HG03280 (cell line): ENCODE measurements around the gene TMEM223.
A peak's percentile ranks its signal among the peaks of the same experiment; 100 is the strongest.
"Not testable (repeated sequence)": the region's sequence is repeated elsewhere in the genome, so short reads cannot be mapped to it uniquely, and the experiment has no call there.

ENCODE experiments used
- ATAC-seq: cut with Tn5 transposase; IDR thresholded peaks from one replicate; pipeline ENCODE4 v1.9.1; 2021; ENCODE audit warnings: mild to moderate bottlenecking, moderate library complexity; ENCODE audit not compliant: unreplicated experiment

The TMEM223 gene

DNA sequence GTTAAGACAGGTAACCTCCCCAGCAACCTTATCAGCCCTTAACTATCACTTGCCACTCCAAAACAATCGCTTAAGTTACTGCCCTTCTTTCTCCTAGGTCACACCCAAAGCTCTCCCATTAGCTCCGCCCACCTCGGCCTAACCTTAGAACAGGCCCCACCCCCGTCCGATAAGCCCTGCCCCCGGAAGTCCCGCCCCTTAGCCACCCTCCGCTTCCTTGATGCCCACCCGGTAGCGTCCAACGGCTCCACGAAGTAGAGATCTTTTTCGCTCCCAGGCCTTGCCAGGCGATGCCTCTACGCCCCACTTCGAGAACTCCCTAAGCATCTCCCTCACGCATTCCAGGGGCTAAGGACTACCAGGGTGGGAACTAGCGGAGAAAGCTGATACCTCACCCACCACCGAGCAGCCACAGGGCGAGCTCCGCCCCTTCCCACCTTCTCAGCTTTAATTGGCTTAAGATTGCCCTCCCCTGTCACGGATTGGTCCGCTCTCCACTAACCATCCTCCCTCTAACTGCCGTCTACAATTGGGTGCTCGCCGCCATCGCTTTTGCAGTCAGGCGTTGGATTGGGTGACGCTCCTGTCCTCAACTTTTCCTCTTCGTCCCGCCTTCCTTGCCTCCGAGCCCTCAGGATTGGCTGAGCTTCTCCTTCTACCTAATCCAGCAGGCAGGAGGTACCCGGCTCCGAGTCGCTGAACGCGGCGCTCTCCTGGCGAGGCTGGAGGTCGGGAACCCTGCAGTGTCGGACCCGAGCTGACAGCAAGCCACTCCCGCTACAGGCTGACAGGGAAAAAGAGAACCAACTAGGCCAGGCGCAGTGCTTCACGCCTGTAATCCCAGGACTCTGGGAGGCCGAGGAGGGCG lies 37.8 kb downstream of the TMEM223 start, which contains the start of gene ZBTB3:
Gene ZBTB3 (minus strand): TSS at position 425 of the 868 bp plus-strand sequence. CDS start 496 bp downstream, outside the sequence.
- ATAC-seq: peak; percentile 96

GRCh38 chr11:62752994-62753735 lies 38.6 kb downstream of the TMEM223 start:
- peak; percentile 4 for ATAC-seq

GRCh38 chr11:62752177-62752785 lies 39.5 kb downstream of the TMEM223 start:
- no peak for ATAC-seq

- ATAC-seq: not testable (repeated sequence)
These were observed 41.9 kb downstream of the TMEM223 start for GRCh38 chr11:62749931-62750330.

DNA sequence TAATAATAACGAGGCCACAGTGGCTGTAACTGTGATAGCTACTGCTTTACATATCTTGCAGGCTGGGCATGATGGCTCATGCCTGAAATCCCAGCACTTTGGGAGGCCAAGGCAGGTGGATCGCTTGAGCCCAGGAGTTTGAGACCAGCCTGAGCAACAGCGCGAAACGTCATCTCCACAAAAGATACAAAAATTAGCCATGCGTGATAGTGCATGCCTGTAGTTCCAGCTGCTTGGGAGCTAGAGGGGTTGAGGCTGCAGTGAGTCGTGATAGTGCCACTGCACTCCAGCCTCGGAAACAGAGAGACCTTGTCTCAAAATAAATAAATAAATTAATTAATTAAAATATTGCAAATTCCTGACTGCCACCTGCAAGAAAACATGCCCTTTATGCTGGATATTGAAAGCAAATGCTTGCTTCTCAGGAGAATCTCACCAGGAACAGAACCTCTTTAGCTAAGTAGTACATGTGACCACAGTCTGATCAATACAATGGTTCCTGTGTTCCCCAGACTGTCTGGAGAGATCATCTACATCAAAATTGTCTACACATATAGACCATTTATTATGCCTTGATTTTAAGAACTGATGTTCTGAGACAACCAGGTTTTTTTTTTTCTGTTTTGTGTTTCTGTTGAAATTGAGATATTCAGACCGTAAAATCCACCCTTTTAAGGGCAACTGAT lies 44.2 kb downstream of the TMEM223 start:
- ATAC-seq: no peak
